Ascending aorta (tissue), 2 donors: ENCODE results near the gene MRPL20. TPM values are rescaled to one million over a fixed set of nuclear protein-coding genes. Genes with fewer than 3 reads are reported as not detected.

Experiments
- DNase-seq, 2 donors: peaks; one replicate each; pipeline ENCODE4 v3.0.0-alpha.2; 2019; ENCODE audit warnings: low spot score in 2 of 2
- H3K27ac ChIP-seq, 2 donors: fragments of 200-600 bp; sonication (generic); one replicate each; pipeline ENCODE4 v1.5.1; 2016 to 2017; ENCODE audit warnings: mild to moderate bottlenecking in 1 of 2
- H3K27me3 ChIP-seq: fragments of 200-600 bp; sonication (generic); one replicate; pipeline ENCODE4 v1.5.1; 2017
- H3K36me3 ChIP-seq, 2 donors: fragments of 200-600 bp; sonication (generic); one replicate each; pipeline ENCODE4 v1.5.1; 2016
- H3K4me1 ChIP-seq, 2 donors: fragments of 200-600 bp; sonication (generic); one replicate each; pipeline ENCODE4 v1.5.1; 2016 to 2017; ENCODE audit warnings: mild to moderate bottlenecking in 1 of 2
- H3K4me3 ChIP-seq, 2 donors: fragments of 200-600 bp; sonication (generic); one replicate each; pipeline ENCODE4 v1.5.1; 2016 to 2017; ENCODE audit warnings: mild to moderate bottlenecking in 1 of 2
- H3K9me3 ChIP-seq, 2 donors: fragments of 200-600 bp; sonication (generic); one replicate each; pipeline ENCODE4 v1.5.1; 2016
- intact Hi-C: fragments of 100-400 bp; cut with DNase I; formaldehyde crosslinking; loops from one replicate; pipeline ENCODE4 v1.15.1; 2023
- total RNA-seq: library from RNA; depleted of rRNA; stranded (reverse); fragments of >200 nt; gene quantifications from one replicate; pipeline ENCODE4 v1.1.0, GENCODE V29; 2016
- TF ChIP-seq, protein P1 (sequence below), 3 experiments: fragments of 200-600 bp in 2 of 3; fragments of 450-650 bp in 1 of 3; sonication (generic) in 2 of 3; IDR thresholded peaks; one replicate each; pipeline ENCODE4 v1.5.1; 2016 to 2019; ENCODE audit warnings: antibody characterized with exemption in 3 of 3, mild to moderate bottlenecking in 1 of 3, moderate library complexity in 1 of 3

MRPL20 gene
- total RNA-seq, 1 donor from 2014 or later, result 63.4 TPM

DNA sequence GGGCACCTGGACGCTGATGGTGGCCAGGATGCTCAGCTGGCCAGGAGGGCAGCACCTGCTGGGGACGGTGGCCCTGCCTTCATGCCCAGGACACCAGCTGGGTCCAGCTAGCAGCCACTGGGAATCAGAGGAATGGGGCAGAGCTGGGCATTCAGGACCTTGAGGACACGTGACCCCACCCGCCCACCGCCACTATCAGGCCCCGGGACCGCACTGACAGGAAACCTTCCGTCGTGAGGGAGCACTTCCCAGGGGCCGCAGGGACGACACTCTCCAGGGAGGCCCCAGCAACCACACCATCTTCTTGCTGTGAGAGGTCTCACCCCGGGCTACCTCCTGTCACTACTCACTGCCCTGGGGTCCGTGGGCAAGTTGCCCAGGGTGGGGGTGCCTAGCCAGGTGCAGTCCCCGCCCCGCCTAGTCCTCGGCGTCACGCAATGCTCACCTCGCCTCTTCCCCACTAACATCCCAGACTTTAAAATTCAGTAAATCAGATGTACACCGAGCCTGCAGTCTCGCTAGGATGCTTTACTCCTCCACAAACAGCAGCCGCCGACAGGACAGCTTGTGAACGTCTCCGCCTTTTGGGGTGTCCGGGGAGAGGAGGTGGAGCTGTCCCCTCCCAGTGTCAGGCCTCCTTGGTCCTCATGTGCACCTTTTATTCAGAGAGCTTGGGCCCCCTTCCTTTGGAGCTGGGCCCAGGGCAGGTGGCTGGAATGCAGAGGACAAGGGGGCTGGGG lies 33.3 kb upstream of the MRPL20 start:
- intact Hi-C loops, result no loop called here
- Histone ChIP-seq H3K27ac (no peak overlapping the region), H3K27me3 (peaks cover 3% of the 10 kb centered on the region), H3K4me1 (peaks cover 7 to 10% of the 10 kb centered on the region in 2 donors), H3K36me3 (no peaks in the 10 kb centered on the region), H3K9me3 (no peaks in the 10 kb centered on the region), H3K4me3 (no peak overlapping the region)
- no peak for DNase-seq
- TF ChIP-seq, protein P1, sequence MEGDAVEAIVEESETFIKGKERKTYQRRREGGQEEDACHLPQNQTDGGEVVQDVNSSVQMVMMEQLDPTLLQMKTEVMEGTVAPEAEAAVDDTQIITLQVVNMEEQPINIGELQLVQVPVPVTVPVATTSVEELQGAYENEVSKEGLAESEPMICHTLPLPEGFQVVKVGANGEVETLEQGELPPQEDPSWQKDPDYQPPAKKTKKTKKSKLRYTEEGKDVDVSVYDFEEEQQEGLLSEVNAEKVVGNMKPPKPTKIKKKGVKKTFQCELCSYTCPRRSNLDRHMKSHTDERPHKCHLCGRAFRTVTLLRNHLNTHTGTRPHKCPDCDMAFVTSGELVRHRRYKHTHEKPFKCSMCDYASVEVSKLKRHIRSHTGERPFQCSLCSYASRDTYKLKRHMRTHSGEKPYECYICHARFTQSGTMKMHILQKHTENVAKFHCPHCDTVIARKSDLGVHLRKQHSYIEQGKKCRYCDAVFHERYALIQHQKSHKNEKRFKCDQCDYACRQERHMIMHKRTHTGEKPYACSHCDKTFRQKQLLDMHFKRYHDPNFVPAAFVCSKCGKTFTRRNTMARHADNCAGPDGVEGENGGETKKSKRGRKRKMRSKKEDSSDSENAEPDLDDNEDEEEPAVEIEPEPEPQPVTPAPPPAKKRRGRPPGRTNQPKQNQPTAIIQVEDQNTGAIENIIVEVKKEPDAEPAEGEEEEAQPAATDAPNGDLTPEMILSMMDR (IDR thresholded peaks at IDR 0.05), result no peak

DNA sequence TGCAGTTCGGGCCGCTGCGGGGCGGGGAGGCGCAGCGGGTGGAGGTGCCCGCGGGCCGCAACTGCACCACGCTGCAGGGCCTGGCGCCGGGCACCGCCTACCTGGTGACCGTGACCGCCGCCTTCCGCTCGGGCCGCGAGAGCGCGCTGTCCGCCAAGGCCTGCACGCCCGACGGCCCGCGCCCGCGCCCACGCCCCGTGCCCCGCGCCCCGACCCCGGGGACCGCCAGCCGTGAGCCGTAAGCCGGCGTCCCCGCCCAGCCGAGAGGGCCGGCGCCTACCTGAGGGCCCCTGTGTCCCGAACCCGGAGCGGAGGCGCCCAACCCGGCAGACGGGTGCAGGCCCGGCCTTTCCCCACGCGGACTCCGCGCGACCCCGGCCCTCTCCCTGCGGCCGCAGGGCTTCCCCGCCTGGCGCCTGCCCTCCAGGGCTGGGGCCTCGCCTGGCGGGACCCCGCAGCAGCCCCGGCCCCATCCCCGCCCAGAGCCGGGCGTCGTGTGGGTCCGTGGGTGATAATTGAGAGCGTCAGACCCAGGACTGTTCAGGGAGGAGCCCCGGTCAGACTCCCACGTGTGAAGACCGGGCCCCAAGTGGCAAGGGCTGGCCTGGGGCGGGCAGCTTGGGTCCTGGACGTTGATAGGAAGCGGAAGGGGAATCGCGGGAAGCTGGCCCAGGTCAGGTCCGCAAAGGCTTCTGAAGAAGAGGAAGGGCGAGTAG lies 32.6 kb upstream of the MRPL20 start:
- Histone ChIP-seq H3K36me3 (no peaks in the 10 kb centered on the region), H3K9me3 (no peaks in the 10 kb centered on the region), H3K27me3 (peaks cover 3% of the 10 kb centered on the region), H3K27ac (no peak overlapping the region), H3K4me1 (peaks cover 7 to 15% of the 10 kb centered on the region in 2 donors), H3K4me3 (no peak overlapping the region)
- no peak for DNase-seq
- intact Hi-C loops, result no loop called here
- TF ChIP-seq, protein P1 (IDR thresholded peaks at IDR 0.05), result no peak

DNA sequence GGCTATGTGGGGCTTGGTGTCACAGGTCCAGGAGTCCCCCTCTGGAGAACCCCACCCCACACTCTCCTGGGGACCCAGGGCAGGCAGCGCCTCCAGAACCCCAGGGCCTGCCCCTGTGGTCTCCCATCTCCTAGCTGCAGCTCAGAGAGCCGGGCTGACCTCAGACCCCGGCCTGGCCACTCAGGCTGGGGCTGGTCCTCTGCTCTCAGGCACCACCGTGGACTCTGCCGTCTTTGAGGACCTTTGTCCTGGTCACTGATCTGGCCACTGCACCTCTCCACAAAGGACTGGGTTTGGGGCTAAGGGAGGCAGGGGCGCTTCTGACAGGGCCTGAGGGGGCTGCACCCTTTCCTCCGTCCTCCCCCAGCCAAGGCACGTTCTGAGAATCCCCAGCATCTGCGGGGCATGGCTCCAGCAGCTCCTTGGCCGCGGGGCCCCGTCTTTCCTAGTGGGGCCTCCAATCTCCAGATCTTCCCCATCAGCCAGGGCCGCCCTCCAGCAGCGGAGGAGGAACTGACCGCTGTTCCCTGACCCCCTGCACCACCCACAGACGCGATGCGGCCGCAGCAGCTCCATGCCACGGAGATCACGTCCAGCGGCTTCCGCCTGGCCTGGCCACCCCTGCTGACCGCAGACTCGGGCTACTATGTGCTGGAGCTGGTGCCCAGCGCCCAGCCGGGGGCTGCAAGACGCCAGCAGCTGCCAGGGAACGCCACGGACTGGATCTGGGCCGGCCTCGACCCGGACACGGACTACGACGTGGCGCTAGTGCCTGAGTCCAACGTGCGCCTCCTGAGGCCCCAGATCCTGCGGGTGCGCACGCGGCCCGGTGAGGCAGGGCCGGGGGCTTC lies 31.7 kb upstream of the MRPL20 start:
- Histone ChIP-seq H3K27ac (no peak overlapping the region), H3K4me1 (peaks cover 12 to 23% of the 10 kb centered on the region in 2 donors), H3K9me3 (no peaks in the 10 kb centered on the region), H3K36me3 (no peaks in the 10 kb centered on the region), H3K4me3 (no peak overlapping the region), H3K27me3 (peaks cover 3% of the 10 kb centered on the region)
- DNase-seq, result no peak
- intact Hi-C loops, result no loop called here
- TF ChIP-seq, protein P1 (IDR thresholded peaks at IDR 0.05), result no peak

DNA sequence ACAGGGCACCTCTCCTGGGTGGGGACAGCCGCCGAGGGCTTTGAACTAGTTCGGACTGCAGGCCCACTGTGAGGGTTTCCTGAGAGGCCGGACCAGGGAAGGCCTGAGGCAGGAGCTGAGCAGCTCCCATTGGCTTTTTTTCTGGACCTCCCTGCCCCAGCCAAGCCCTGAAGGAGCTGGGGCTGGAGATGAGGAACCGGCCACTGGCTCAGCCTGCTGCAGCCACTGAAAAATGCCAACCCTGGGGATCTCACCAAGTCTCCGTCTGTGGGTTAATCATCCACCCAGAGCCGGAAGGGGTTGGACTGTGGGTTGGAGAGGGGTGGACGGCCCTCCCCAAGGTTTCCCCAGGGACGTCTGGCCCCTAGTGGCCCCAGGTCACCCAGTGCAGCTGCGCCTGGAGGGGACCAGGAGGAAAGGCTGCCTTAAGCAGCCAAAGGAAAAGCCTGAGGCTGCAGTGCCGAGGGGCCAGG lies 30.8 kb upstream of the MRPL20 start:
- intact Hi-C loops, result no loop called here
- Histone ChIP-seq H3K4me1 (peaks cover 12 to 23% of the 10 kb centered on the region in 2 donors), H3K36me3 (no peaks in the 10 kb centered on the region), H3K4me3 (no peak overlapping the region), H3K9me3 (no peaks in the 10 kb centered on the region), H3K27ac (no peak overlapping the region), H3K27me3 (peaks cover 3% of the 10 kb centered on the region)
- DNase-seq, result no peak
- TF ChIP-seq, protein P1 (IDR thresholded peaks at IDR 0.05), result no peak

DNA sequence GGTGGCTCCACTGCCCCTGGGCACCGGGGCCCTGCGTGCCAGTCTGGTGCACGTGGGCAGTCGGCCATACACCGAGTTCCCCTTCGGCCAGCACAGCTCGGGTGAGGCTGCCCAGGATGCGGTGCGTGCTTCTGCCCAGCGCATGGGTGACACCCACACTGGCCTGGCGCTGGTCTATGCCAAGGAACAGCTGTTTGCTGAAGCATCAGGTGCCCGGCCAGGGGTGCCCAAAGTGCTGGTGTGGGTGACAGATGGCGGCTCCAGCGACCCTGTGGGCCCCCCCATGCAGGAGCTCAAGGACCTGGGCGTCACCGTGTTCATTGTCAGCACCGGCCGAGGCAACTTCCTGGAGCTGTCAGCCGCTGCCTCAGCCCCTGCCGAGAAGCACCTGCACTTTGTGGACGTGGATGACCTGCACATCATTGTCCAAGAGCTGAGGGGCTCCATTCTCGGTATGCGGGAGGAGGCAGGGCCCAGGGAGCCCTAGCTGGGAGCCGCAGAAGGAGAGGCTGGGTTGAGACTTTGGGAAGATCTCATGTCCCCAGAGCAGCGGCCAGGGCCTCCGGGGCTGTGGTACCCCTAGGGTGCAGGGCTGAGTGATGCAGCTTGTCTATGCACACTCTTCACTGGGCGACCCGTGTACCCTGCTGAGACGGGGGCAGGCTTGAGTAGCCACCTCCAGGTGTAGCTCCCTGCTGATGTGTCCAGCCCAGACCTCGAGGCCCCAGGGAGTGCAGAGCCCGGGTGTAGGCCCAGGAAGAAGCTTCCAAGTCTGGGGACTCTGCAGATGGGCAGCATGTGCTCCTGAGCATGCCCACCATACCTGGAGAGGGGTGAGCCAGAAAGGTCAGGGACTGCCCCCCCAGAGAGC lies 30.2 kb upstream of the MRPL20 start:
- H3K27me3 ChIP-seq, result peaks cover 3% of the 10 kb centered on the region
- H3K27ac ChIP-seq, result no peak overlapping the region
- H3K4me3 ChIP-seq, result no peak overlapping the region
- intact Hi-C loops, result no loop called here
- no peaks in the 10 kb centered on the region for H3K9me3 ChIP-seq
- H3K36me3 ChIP-seq, result no peaks in the 10 kb centered on the region
- no peak for DNase-seq
- H3K4me1 ChIP-seq, result peaks cover 12 to 23% of the 10 kb centered on the region in 2 donors
- TF ChIP-seq, protein P1 (IDR thresholded peaks at IDR 0.05), result no peak
